ACC112 (cell line): ENCODE data around the gene BLACAT1.

ENCODE experiments used
- H2AFZ ChIP-seq: fragments of 200-600 bp; sonication (generic); one replicate; pipeline ENCODE4 v1.6.0; 2017; ENCODE audit warnings: antibody characterized with exemption, low read length; ENCODE audit not compliant: unreplicated experiment
- H3K27ac ChIP-seq: fragments of 200-600 bp; sonication (generic); 2 replicates; pipeline ENCODE4 v1.5.1; 2014; ENCODE audit warnings: low read depth, mild to moderate bottlenecking, antibody characterized with exemption, low read length, moderate library complexity
- H3K27me3 ChIP-seq: fragments of 200-600 bp; sonication (generic); 2 replicates; pipeline ENCODE4 v1.6.1; 2014; ENCODE audit warnings: mild to moderate bottlenecking, antibody characterized with exemption, low read length, moderate library complexity, mixed read lengths; ENCODE audit not compliant: insufficient read depth
- H3K36me3 ChIP-seq: fragments of 200-600 bp; sonication (generic); 2 replicates; pipeline ENCODE4 v1.6.1; 2016; ENCODE audit warnings: mild to moderate bottlenecking, antibody characterized with exemption, low read length, moderate library complexity, mixed read lengths; ENCODE audit not compliant: insufficient read depth
- H3K4me1 ChIP-seq: fragments of 200-600 bp; sonication (generic); one replicate; pipeline ENCODE4 v1.6.1; 2016; ENCODE audit warnings: low read length, mixed read lengths; ENCODE audit not compliant: insufficient read depth, unreplicated experiment, control insufficient read depth
- H3K4me3 ChIP-seq: fragments of 200-600 bp; sonication (generic); 2 replicates; pipeline ENCODE4 v1.5.1; 2014; ENCODE audit warnings: mild to moderate bottlenecking, low read depth, low read length
- H3K79me2 ChIP-seq: fragments of 200-600 bp; sonication (generic); one replicate; pipeline ENCODE4 v1.6.0; 2016; ENCODE audit warnings: low read length; ENCODE audit not compliant: control insufficient read depth, unreplicated experiment, insufficient read depth

BLACAT1 gene

GRCh38 chr1:205455581-205456382, at the start of gene BLACAT1:
BLACAT1 (minus strand) TSS chr1:205456045.
- H2AFZ ChIP-seq = no peak within 1 kb of the TSS
- no peaks in the 10 kb centered on the region for H3K36me3 ChIP-seq
- H3K4me1 ChIP-seq = no peaks in the 10 kb centered on the region
- H3K27ac ChIP-seq = no peak within 1 kb of the TSS
- peaks cover 96% of the 10 kb centered on the region for H3K27me3 ChIP-seq
- no peak within 1 kb of the TSS for H3K4me3 ChIP-seq
- no peaks in the 10 kb centered on the region for H3K79me2 ChIP-seq

- H2AFZ ChIP-seq = peak overlapping the region; percentile 93
- H3K27me3 ChIP-seq = no peaks in the 10 kb centered on the region
- no peak overlapping the region for H3K27ac ChIP-seq
- H3K79me2 ChIP-seq = no peaks in the 10 kb centered on the region
- peaks cover 10% of the 10 kb centered on the region for H3K4me1 ChIP-seq
- peak overlapping the region; percentile 84 for H3K4me3 ChIP-seq
- no peaks in the 10 kb centered on the region for H3K36me3 ChIP-seq
Observed at GRCh38 chr1:205505076-205505729, 49.4 kb upstream of the BLACAT1 start.

- no peak within 1 kb of the TSS for H3K27ac ChIP-seq
- H3K36me3 ChIP-seq = no peaks in the 10 kb centered on the region
- no peaks in the 10 kb centered on the region for H3K27me3 ChIP-seq
- peak within 1 kb of the TSS; percentile 84 for H3K4me3 ChIP-seq
- H3K4me1 ChIP-seq = peaks cover 10% of the 10 kb centered on the region
- no peaks in the 10 kb centered on the region for H3K79me2 ChIP-seq
- H2AFZ ChIP-seq = peak within 1 kb of the TSS; percentile 93
Observed at GRCh38 chr1:205504311-205505075, 48.6 kb upstream of the BLACAT1 start, which contains the start of gene CDK18. CDK18 (plus strand) TSS chr1:205504669; CDS start chr1:205523168, 18,499 bp downstream.

- H2AFZ ChIP-seq = no peak overlapping the region
- no peak overlapping the region for H3K4me3 ChIP-seq
- no peaks in the 10 kb centered on the region for H3K27me3 ChIP-seq
- peaks cover 10% of the 10 kb centered on the region for H3K4me1 ChIP-seq
- H3K36me3 ChIP-seq = no peaks in the 10 kb centered on the region
- H3K79me2 ChIP-seq = no peaks in the 10 kb centered on the region
- no peak overlapping the region for H3K27ac ChIP-seq
Observed at GRCh38 chr1:205502992-205503391, 47.1 kb upstream of the BLACAT1 start.

GRCh38 chr1:205502111-205502810, 46.4 kb upstream of the BLACAT1 start:
- H3K79me2 ChIP-seq = no peaks in the 10 kb centered on the region
- no peaks in the 10 kb centered on the region for H3K36me3 ChIP-seq
- H3K4me1 ChIP-seq = peaks cover 10% of the 10 kb centered on the region
- H3K27me3 ChIP-seq = 0 out of 2 replicates have a peak, but pooled peaks cover 2% of the 10 kb centered on the region
- no peak overlapping the region for H2AFZ ChIP-seq
- no peak overlapping the region for H3K27ac ChIP-seq
- no peak overlapping the region for H3K4me3 ChIP-seq

- Histone ChIP-seq H3K79me2 (no peaks in the 10 kb centered on the region), H3K4me3 (no peak overlapping the region), H3K27me3 (0 out of 2 replicates have a peak, but pooled peaks cover 2% of the 10 kb centered on the region), H3K36me3 (no peaks in the 10 kb centered on the region), H2AFZ (no peak overlapping the region), H3K4me1 (peaks cover 5% of the 10 kb centered on the region), H3K27ac (no peak overlapping the region)
Observed at GRCh38 chr1:205500240-205501233, 44.7 kb upstream of the BLACAT1 start.

GRCh38 chr1:205499789-205500188, 43.9 kb upstream of the BLACAT1 start:
- peaks cover 4% of the 10 kb centered on the region for H3K4me1 ChIP-seq
- H3K27ac ChIP-seq = no peak overlapping the region
- no peak overlapping the region for H2AFZ ChIP-seq
- H3K79me2 ChIP-seq = no peaks in the 10 kb centered on the region
- no peaks in the 10 kb centered on the region for H3K36me3 ChIP-seq
- no peak overlapping the region for H3K4me3 ChIP-seq
- H3K27me3 ChIP-seq = peaks cover 6% of the 10 kb centered on the region; the same call in 1 of the 2 replicates

GRCh38 chr1:205497351-205497750, 41.5 kb upstream of the BLACAT1 start:
- Histone ChIP-seq H3K4me1 (peaks cover 19% of the 10 kb centered on the region), H3K27ac (no peak overlapping the region), H3K27me3 (peaks cover 6% of the 10 kb centered on the region; the same call in 1 of the 2 replicates), H2AFZ (no peak overlapping the region), H3K36me3 (no peaks in the 10 kb centered on the region), H3K79me2 (no peaks in the 10 kb centered on the region), H3K4me3 (no peak overlapping the region)

- H3K27me3 ChIP-seq = peaks cover 9% of the 10 kb centered on the region; the same call in 1 of the 2 replicates
- H3K4me3 ChIP-seq = no peak overlapping the region
- no peaks in the 10 kb centered on the region for H3K79me2 ChIP-seq
- no peak overlapping the region for H2AFZ ChIP-seq
- H3K36me3 ChIP-seq = no peaks in the 10 kb centered on the region
- H3K4me1 ChIP-seq = peaks cover 24% of the 10 kb centered on the region
- no peak overlapping the region for H3K27ac ChIP-seq
Observed at GRCh38 chr1:205496661-205497060, 40.8 kb upstream of the BLACAT1 start.
